Measurements from ENCODE around the gene ANTKMT.

GRCh38 chr16:675884-676564 is 44.9 kb upstream of the ANTKMT start:
- TF ChIP-seq EZH2phosphoT487 (IDR thresholded peaks at IDR 0.05; ENCODE audit: low read depth) = no peak
- TF ChIP-seq CTCF (IDR thresholded peaks at IDR 0.05; ENCODE audit: low read depth, low read length) = no peak

Data from OCI-LY3 (cell line).